NCI-H460 (cell line): ENCODE measurements around the gene NAV3. TPM values are rescaled to one million over a fixed set of nuclear protein-coding genes. Genes with fewer than 3 reads are reported as not detected.

Experiments
- DNase-seq: peaks from one replicate; pipeline ENCODE4 v3.0.0-alpha.2; 2016; ENCODE audit warnings: low read depth; ENCODE audit errors: extremely low read depth
- total RNA-seq: library from RNA; depleted of rRNA; stranded (reverse); fragments of >200 nt; shearing (Covaris generic); gene quantifications from 2 replicates; pipeline ENCODE4 v1.2.3, GENCODE V29; 2014

Gene NAV3
- total RNA-seq, 1 experiment from 2014 or later = 9.4 TPM

- peak; percentile 45 for DNase-seq
Observed at GRCh38 chr12:77968571-77968970, 137.9 kb downstream of the NAV3 start.

- no peak for DNase-seq
Observed at GRCh38 chr12:77973579-77973978, 142.9 kb downstream of the NAV3 start.

- DNase-seq = no peak
Observed at GRCh38 chr12:77974645-77975044, 144.0 kb downstream of the NAV3 start.

GRCh38 chr12:77979597-77980250 lies 149.0 kb downstream of the NAV3 start:
- DNase-seq = no peak

GRCh38 chr12:77980782-77981181 lies 150.1 kb downstream of the NAV3 start:
- no peak for DNase-seq

GRCh38 chr12:77983859-77984258 lies 153.2 kb downstream of the NAV3 start:
- DNase-seq = no peak

- no peak for DNase-seq
Observed at GRCh38 chr12:77992760-77993159, 162.1 kb downstream of the NAV3 start.

GRCh38 chr12:77993658-77994057 lies 163.0 kb downstream of the NAV3 start:
- no peak for DNase-seq

GRCh38 chr12:77995436-77996167 lies 164.9 kb downstream of the NAV3 start:
- DNase-seq = no peak

GRCh38 chr12:77996670-77997069 lies 166.0 kb downstream of the NAV3 start:
- DNase-seq = no peak

GRCh38 chr12:77998236-77998786 lies 167.6 kb downstream of the NAV3 start:
- no peak for DNase-seq

GRCh38 chr12:77999074-77999715 lies 168.5 kb downstream of the NAV3 start:
- DNase-seq = no peak

- DNase-seq = peak; percentile 7
Observed at GRCh38 chr12:78002878-78003277, 172.2 kb downstream of the NAV3 start.

- no peak for DNase-seq
Observed at GRCh38 chr12:78004249-78005093, 173.8 kb downstream of the NAV3 start.

GRCh38 chr12:78005094-78005492 lies 174.4 kb downstream of the NAV3 start:
- DNase-seq = no peak

GRCh38 chr12:78007173-78007572 lies 176.5 kb downstream of the NAV3 start:
- DNase-seq = no peak

- DNase-seq = no peak
Observed at GRCh38 chr12:78009031-78009430, 178.3 kb downstream of the NAV3 start.

GRCh38 chr12:78018171-78018910 lies 187.6 kb downstream of the NAV3 start:
- DNase-seq = no peak

- no peak for DNase-seq
Observed at GRCh38 chr12:78018939-78019338, 188.2 kb downstream of the NAV3 start.

GRCh38 chr12:78028426-78028825 lies 197.7 kb downstream of the NAV3 start:
- no peak for DNase-seq
